ENCODE results near the gene MRPL30. TPM values are rescaled to one million over a fixed set of nuclear protein-coding genes. Genes with fewer than 3 reads are reported as not detected.
A peak's percentile ranks its signal among the peaks of the same experiment; 100 is the strongest.

MRPL30 gene
- total and polyA plus RNA-seq, 2 experiments from 2014 or later, result 19.4 to 36.6 TPM

DNA sequence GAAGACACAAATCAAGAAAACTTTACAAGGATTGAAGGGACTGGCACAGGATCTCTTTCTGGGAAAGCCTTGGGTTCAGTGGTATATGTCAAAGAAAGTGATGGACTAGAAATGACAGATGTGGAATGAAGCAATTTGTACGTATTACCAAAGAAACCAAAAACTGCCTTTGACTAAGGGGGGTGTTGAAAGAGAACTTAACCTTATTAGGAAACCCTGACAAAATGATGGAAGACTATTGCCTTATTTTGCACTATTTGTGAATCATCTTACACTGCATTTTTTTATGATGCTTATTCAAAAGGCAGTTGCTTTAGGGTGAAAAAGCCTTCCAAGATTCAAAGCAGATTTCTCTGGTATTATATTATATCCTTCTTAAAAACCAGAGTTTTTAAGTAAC, 30.3 kb upstream of the MRPL30 start:
- Histone ChIP-seq H3K27ac (no peak overlapping the region), H4K20me1 (ENCODE audit: insufficient read depth, poor library complexity, severe bottlenecking) (no peaks in the 10 kb centered on the region), H3K27me3 (no peaks in the 10 kb centered on the region), H3K9me2 (replicated peaks; ENCODE audit: insufficient read depth) (no peaks in the 10 kb centered on the region), H3K9me3 (ENCODE audit: low read depth) (no peaks in the 10 kb centered on the region), H2AFZ (no peak overlapping the region), H3K79me2 (no peaks in the 10 kb centered on the region), H3K4me1 (ENCODE audit: insufficient read depth) (peaks cover 6% of the 10 kb centered on the region), H3K36me3 (replicated peaks; ENCODE audit: insufficient read depth, low read depth) (no peaks in the 10 kb centered on the region), H3K4me3 (no peak overlapping the region), H3K4me2 (no peak overlapping the region)
- DNase-seq (ENCODE audit: low spot score), result no peak
- 100% methylated on average over 1 of the region's 1 CpG for WGBS (ENCODE audit: low lambda C conversion rate, missing lambda C conversion rate)
- no peak for TF ChIP-seq EZH2 (IDR thresholded peaks at IDR 0.05; ENCODE audit: borderline replicate concordance)
- TF ChIP-seq, protein P1, sequence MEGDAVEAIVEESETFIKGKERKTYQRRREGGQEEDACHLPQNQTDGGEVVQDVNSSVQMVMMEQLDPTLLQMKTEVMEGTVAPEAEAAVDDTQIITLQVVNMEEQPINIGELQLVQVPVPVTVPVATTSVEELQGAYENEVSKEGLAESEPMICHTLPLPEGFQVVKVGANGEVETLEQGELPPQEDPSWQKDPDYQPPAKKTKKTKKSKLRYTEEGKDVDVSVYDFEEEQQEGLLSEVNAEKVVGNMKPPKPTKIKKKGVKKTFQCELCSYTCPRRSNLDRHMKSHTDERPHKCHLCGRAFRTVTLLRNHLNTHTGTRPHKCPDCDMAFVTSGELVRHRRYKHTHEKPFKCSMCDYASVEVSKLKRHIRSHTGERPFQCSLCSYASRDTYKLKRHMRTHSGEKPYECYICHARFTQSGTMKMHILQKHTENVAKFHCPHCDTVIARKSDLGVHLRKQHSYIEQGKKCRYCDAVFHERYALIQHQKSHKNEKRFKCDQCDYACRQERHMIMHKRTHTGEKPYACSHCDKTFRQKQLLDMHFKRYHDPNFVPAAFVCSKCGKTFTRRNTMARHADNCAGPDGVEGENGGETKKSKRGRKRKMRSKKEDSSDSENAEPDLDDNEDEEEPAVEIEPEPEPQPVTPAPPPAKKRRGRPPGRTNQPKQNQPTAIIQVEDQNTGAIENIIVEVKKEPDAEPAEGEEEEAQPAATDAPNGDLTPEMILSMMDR (IDR thresholded peaks at IDR 0.05; ENCODE audit: poor library complexity), result no peak
- no peak for TF ChIP-seq EZH2phosphoT487 (IDR thresholded peaks at IDR 0.05; ENCODE audit: low read depth, severe bottlenecking, unreplicated experiment)

DNA sequence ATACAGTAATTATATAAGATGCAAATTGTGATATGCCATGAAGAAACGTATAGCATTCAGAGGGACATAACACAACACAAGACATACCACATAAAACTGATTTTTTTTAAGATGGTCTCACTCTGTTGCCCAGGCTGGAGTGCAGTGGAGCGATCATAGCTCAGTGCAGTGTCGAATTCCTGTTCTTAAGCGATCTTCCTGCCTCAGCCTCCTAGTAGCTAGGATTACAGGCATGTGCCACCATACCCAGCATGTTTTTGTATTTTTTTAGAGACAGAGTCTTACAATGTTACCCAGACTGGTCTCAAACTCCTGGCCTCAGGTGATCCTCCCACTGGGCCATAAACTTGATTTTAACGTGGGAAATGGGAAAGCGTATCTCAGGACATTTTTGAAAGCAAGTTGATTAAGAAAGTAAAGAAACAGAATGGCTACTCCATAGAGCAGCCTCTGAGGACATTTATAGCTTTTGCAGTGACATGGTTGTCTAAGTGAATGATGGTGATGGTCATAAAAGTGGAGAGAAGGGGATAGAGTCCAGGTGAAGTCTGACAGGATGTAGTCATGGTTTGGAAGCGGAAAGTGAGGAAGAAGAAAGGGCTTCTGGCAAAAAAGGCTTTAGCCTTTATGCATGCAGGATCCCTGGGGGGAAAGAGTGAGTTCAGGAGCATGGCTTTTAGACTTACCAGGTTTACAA, 28.6 kb upstream of the MRPL30 start:
- Histone ChIP-seq H3K79me2 (peaks cover 4% of the 10 kb centered on the region), H3K4me3 (no peak overlapping the region), H3K4me1 (ENCODE audit: insufficient read depth) (peaks cover 10% of the 10 kb centered on the region), H3K4me2 (peak overlapping the region; percentile 25), H3K27ac (peak overlapping the region; percentile 69), H3K36me3 (replicated peaks; ENCODE audit: insufficient read depth, low read depth) (no peaks in the 10 kb centered on the region), H3K27me3 (no peaks in the 10 kb centered on the region), H3K9me2 (replicated peaks; ENCODE audit: insufficient read depth) (no peaks in the 10 kb centered on the region), H2AFZ (no peak overlapping the region), H3K9me3 (ENCODE audit: low read depth) (no peaks in the 10 kb centered on the region), H4K20me1 (ENCODE audit: insufficient read depth, poor library complexity, severe bottlenecking) (no peaks in the 10 kb centered on the region)
- TF ChIP-seq EZH2phosphoT487 (IDR thresholded peaks at IDR 0.05; ENCODE audit: low read depth, severe bottlenecking, unreplicated experiment), result no peak
- TF ChIP-seq, protein P1 (IDR thresholded peaks at IDR 0.05; ENCODE audit: poor library complexity), result no peak
- no peak for TF ChIP-seq EZH2 (IDR thresholded peaks at IDR 0.05; ENCODE audit: borderline replicate concordance)
- peak; percentile 19 for DNase-seq (ENCODE audit: low spot score)
- 77% methylated on average over 7 of the region's 7 CpGs for WGBS (ENCODE audit: low lambda C conversion rate, missing lambda C conversion rate)

DNA sequence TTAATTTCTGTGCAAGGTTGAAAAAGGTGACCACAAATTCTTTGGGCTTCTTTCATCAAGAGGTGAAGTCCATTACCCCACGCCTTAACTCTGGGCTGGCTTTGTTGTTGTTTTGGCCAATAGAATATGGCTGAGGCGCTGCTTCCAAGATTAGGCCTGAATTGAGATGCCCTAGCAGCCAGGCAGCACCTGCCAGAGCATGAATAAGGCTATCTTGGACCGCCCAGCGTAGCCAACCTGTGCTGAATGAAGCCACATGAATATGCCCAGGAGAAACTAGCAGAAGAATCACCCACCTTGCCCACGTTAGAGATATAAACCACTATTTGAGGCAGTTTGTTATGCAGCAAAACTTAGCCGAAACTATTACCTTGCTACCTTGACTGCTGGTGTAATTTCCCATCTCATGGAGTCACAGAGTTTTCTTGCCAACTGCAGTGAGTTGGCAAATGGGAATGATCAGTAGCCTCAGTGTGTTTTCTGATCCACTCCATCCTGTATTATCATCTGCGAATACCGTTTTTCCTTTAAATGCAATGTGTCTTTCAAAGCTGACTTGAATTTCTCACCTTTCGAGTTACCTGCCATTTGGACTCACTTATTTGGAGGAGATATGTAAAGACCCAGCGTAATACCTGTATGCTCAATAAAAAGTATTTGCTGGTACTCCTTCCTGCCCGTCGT, 26.9 kb upstream of the MRPL30 start:
- no peak for DNase-seq (ENCODE audit: low spot score)
- Histone ChIP-seq H3K27ac (peak overlapping the region; percentile 92), H3K9me3 (ENCODE audit: low read depth) (no peaks in the 10 kb centered on the region), H3K9me2 (replicated peaks; ENCODE audit: insufficient read depth) (no peaks in the 10 kb centered on the region), H4K20me1 (ENCODE audit: insufficient read depth, poor library complexity, severe bottlenecking) (no peaks in the 10 kb centered on the region), H3K36me3 (replicated peaks; ENCODE audit: insufficient read depth, low read depth) (no peaks in the 10 kb centered on the region), H3K4me1 (ENCODE audit: insufficient read depth) (peaks cover 10% of the 10 kb centered on the region), H2AFZ (peak overlapping the region; percentile 36), H3K27me3 (no peaks in the 10 kb centered on the region), H3K4me3 (peak overlapping the region; percentile 18), H3K4me2 (peak overlapping the region; percentile 87), H3K79me2 (peaks cover 4% of the 10 kb centered on the region)
- WGBS (ENCODE audit: low lambda C conversion rate, missing lambda C conversion rate), result 53% methylated on average over 12 of the region's 12 CpGs
- no peak for TF ChIP-seq EZH2 (IDR thresholded peaks at IDR 0.05; ENCODE audit: borderline replicate concordance)
- TF ChIP-seq, protein P1 (IDR thresholded peaks at IDR 0.05; ENCODE audit: poor library complexity), result no peak
- no peak for TF ChIP-seq EZH2phosphoT487 (IDR thresholded peaks at IDR 0.05; ENCODE audit: low read depth, severe bottlenecking, unreplicated experiment)
